BLaER1 (cell line): ENCODE data around the gene IRF4.
A peak's percentile ranks its signal among the peaks of the same experiment; 100 is the strongest.

Experiments used
- H3K27ac ChIP-seq: shearing (Covaris generic); formaldehyde crosslinking; 2 replicates; pipeline ENCODE4 v1.8.1; 2022
- H3K27me3 ChIP-seq: shearing (Covaris generic); formaldehyde crosslinking; 2 replicates; pipeline ENCODE4 v1.8.1; 2022
- H3K36me3 ChIP-seq: shearing (Covaris generic); formaldehyde crosslinking; 2 replicates; pipeline ENCODE4 v1.8.1; 2022
- H3K4me1 ChIP-seq: shearing (Covaris generic); formaldehyde crosslinking; 2 replicates; pipeline ENCODE4 v1.8.1; 2022
- H3K4me2 ChIP-seq: shearing (Covaris generic); formaldehyde crosslinking; 2 replicates; pipeline ENCODE4 v1.8.1; 2022
- H3K4me3 ChIP-seq: shearing (Covaris generic); formaldehyde crosslinking; 2 replicates; pipeline ENCODE4 v1.8.1; 2022
- H3K9ac ChIP-seq: shearing (Covaris generic); formaldehyde crosslinking; 2 replicates; pipeline ENCODE4 v1.8.1; 2022
- H3K9me3 ChIP-seq: shearing (Covaris generic); formaldehyde crosslinking; 2 replicates; pipeline ENCODE4 v1.8.1; 2022
- H4K20me1 ChIP-seq: shearing (Covaris generic); formaldehyde crosslinking; 2 replicates; pipeline ENCODE4 v1.8.1; 2022
- Cebpa-rat ChIP-seq: shearing (Covaris generic); IDR thresholded peaks from 2 replicates; pipeline ENCODE4 v1.8.1; 2022

IRF4 gene

DNA sequence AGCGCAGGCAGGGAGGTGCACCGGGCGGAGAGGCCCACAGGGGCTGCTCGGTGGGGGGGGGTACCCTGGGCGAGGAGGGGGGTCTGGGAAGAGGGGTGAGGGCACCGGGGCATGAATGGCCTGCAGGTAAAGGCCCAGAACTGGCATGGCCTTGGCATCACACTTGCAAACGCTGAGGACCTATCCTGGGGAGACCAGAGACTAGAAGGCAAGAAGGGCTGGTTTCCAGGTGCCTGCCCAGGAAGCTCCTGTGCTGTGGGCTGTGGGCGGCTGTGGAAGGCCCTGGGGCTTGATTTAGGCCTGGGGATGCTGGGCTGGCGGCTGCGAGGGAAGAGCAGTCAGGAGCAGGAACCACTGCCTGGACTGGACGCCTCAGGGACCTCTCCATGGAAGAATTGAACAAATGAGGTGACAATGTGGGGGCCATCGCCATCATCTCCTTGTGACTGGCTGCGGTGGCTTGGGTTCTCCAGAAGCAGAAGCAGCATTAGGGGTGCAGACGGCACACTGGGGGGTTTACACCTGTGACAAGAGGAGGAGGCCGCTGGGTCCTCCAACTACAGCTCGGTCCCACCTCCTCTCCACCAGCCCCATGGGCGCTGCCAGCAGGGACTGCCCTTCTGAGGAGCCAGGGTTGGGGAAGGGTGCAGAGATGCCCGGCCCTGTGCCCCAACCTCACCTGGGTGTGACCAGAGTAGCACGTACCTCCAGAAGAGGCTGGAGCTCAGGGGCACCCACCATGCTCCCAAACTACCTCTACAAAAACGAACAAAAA, 32.1 kb upstream of the IRF4 start:
- Histone ChIP-seq H3K9ac (no peak overlapping the region), H3K4me2 (no peak overlapping the region), H3K27me3 (no peaks in the 10 kb centered on the region)

DNA sequence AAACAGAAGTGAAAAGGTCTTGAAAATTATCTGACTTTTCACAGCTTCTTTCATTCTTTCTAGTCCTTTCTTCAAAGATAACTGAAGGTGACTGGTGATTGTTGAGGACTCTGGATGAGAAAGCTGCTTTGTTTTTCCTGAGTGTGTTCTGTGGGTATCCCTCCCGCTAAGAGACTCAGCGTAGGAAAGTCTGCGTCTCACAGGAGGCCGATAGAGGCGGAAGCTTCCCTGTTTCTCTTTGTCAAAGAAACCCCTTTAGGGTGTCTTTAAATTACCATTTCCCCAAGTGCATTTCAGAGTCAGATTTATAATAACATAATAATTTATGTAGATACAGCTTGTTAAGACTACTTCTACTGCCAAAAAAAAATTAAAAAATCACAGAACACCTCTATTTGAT, 31.2 kb upstream of the IRF4 start:
- H3K4me2 ChIP-seq = no peak overlapping the region
- H3K9ac ChIP-seq = no peak overlapping the region

More for the DNA sequence above, 32.1 kb upstream of the IRF4 start:
- TF ChIP-seq Cebpa-rat = no peak
- H3K4me3 ChIP-seq = no peak overlapping the region
- H3K4me1 ChIP-seq = peaks cover 9% of the 10 kb centered on the region
- H3K36me3 ChIP-seq = no peaks in the 10 kb centered on the region; the same call in 1 of the 2 replicates
- H3K27ac ChIP-seq = no peak overlapping the region
- H3K9me3 ChIP-seq = peaks cover 20% of the 10 kb centered on the region
- no peaks in the 10 kb centered on the region for H4K20me1 ChIP-seq

DNA sequence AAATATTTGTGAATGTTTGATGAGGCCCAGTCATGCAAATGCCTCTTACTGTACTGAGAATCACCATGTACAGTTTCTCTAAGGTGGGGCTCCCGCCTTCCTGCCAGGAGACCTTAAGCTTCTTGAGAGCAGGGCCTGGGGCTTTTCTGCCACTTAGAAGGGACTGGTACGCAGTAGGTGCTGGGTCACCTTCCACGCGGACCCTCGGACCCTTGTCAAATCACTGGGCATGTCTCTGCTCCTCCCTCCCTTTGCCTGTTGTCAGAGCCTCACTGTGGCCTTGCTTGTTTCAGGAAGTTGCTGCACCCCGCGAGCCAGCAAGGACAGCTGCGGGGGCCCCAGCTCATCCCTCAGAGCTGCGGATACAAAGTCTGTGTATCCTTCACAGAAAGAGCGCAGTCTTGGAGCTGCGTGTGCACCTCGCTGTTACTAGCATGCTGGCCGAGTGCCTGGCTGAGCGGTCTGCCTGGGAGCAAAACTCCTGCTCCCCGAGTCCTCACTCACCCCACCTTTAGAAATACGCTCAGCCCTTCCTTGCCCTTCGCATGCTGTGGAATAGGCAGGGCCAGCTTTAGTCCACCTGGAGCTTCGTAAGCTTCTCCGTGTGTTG, 30.7 kb upstream of the IRF4 start:
- Histone ChIP-seq H3K4me3 (no peak overlapping the region), H3K27ac (no peak overlapping the region), H3K27me3 (no peaks in the 10 kb centered on the region), H3K4me1 (peaks cover 23% of the 10 kb centered on the region), H3K9ac (no peak overlapping the region), H3K9me3 (peaks cover 22% of the 10 kb centered on the region), H4K20me1 (no peaks in the 10 kb centered on the region), H3K36me3 (no peaks in the 10 kb centered on the region; the same call in 1 of the 2 replicates), H3K4me2 (no peak overlapping the region)
- TF ChIP-seq Cebpa-rat = no peak

More for the DNA sequence above, 31.2 kb upstream of the IRF4 start:
- H3K27me3 ChIP-seq = no peaks in the 10 kb centered on the region
- H3K9me3 ChIP-seq = peaks cover 22% of the 10 kb centered on the region
- H3K4me3 ChIP-seq = no peak overlapping the region
- H3K4me1 ChIP-seq = peaks cover 18% of the 10 kb centered on the region
- no peak overlapping the region for H3K27ac ChIP-seq
- no peaks in the 10 kb centered on the region for H4K20me1 ChIP-seq
- H3K36me3 ChIP-seq = no peaks in the 10 kb centered on the region; the same call in 1 of the 2 replicates
- no peak for TF ChIP-seq Cebpa-rat

DNA sequence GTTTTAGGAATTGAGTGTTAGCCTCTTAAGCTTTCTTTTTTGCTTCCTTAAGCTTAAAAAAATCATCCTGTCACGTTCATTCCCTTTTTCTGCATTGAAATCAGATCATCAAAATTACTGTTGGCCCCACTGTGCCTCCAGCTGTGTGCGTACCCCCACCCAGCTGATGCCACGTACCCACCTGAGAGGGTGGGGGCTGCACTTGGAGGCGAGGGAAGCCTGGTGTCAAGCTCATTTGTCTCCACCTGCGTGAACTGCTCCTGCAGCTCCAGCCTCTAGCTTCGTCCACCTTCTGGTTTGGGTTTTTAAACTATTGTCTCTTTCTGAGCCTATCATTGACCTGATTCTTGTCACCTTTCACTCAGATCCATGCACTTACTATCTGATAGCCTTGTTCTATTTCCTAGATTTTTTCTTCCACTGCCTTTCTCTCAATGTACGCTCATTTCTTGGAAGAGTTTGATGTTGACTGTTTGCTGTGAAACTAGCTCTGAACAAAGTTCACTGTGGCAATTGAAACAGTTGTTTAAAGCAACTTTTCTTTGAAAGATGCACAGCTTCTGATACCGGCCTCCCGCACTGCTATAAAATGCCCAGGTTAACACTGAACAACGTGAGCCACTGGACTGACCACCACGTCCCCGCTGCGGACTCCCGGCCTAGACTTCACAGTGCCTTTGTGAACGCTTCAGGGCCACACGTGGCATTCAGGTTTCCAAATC, 30.0 kb upstream of the IRF4 start:
- Histone ChIP-seq H3K4me2 (no peak overlapping the region), H3K4me3 (no peak overlapping the region), H3K27ac (no peak overlapping the region), H3K9me3 (peaks cover 22% of the 10 kb centered on the region), H3K4me1 (peaks cover 30% of the 10 kb centered on the region), H4K20me1 (no peaks in the 10 kb centered on the region), H3K36me3 (no peaks in the 10 kb centered on the region; the same call in 1 of the 2 replicates), H3K27me3 (no peaks in the 10 kb centered on the region), H3K9ac (no peak overlapping the region)
- TF ChIP-seq Cebpa-rat = no peak

DNA sequence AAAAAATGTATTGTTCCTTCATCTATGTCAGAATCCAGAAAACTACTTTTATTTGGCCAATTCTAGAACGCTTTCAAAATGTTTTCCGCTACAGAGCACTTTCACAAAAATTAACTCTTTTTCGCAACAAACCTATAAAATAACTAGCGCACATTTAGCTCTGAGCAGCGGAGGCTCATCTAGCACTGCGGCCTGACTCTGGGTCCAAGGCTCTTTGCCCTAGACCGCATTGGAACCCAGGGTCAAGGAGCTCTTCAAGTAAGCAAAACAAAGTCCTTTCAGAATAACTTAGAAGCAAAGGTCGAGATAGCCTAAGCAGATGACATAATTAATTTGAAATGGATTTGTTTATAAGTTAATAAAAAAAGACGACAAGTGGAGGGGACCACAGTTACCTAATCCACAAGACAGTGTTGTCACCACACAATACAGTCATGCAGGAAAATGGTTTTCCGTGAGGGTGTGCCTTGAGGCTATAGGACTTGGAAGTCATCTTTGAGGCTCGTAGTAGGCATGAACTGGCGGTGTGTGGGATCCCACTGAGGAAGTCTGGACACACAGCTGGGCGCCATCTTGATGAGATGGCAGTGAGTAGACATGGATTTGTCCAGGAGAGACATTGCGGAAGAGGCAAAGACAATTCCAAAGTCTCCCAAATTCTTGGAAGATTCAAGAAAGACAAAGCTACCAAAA, 29.2 kb upstream of the IRF4 start:
- H3K27ac ChIP-seq = no peak overlapping the region
- no peak for TF ChIP-seq Cebpa-rat
- no peak overlapping the region for H3K9ac ChIP-seq
- peaks cover 22% of the 10 kb centered on the region for H3K9me3 ChIP-seq
- no peaks in the 10 kb centered on the region for H4K20me1 ChIP-seq
- no peaks in the 10 kb centered on the region; the same call in 1 of the 2 replicates for H3K36me3 ChIP-seq
- H3K4me1 ChIP-seq = peaks cover 38% of the 10 kb centered on the region
- no peak overlapping the region for H3K4me3 ChIP-seq
- 0 out of 2 replicates have a peak, but pooled peaks cover 4% of the 10 kb centered on the region for H3K27me3 ChIP-seq
- H3K4me2 ChIP-seq = no peak overlapping the region

DNA sequence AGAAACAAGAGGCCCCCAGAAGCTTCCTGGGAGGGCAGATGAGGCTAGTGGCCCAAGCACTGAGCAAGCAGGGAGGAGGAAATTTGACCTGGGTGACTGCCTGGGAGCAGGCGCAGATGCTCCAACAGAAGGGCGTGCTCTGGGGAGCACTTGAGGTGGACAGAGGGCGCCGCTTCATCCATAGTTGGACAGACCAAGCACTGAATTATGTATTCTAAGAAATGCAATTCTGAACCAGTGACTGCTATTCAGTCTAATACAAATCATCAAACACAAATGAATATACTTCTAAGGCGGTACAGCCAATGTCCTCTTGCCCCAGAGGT, 28.7 kb upstream of the IRF4 start:
- no peak overlapping the region for H3K4me2 ChIP-seq
- no peak overlapping the region for H3K27ac ChIP-seq
- no peak overlapping the region for H3K4me3 ChIP-seq
- H3K9me3 ChIP-seq = peaks cover 22% of the 10 kb centered on the region
- no peak overlapping the region for H3K9ac ChIP-seq
- H3K27me3 ChIP-seq = 0 out of 2 replicates have a peak, but pooled peaks cover 6% of the 10 kb centered on the region
- no peak for TF ChIP-seq Cebpa-rat
- H3K4me1 ChIP-seq = peaks cover 38% of the 10 kb centered on the region
- no peaks in the 10 kb centered on the region for H4K20me1 ChIP-seq
- no peaks in the 10 kb centered on the region for H3K36me3 ChIP-seq

DNA sequence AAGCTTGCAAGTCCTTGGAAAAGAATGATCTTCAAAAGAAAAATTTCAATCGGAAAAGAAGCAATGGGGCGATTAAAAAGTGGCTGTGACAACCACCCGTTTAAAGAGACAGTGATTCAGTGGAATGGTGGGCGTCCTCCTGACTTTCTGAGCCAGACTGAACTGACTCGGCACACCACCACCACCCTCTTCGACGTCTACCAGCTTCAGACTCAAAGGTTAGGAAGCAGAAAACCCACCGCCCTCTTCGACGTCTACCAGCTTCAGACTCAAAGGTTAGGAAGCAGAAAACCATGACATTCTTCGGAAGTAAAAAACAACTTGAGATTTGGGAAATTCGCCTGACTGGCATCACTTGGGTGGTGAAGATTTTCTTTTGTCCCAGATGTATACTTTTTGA, 28.3 kb upstream of the IRF4 start:
- Histone ChIP-seq H3K4me1 (peaks cover 38% of the 10 kb centered on the region), H3K4me2 (no peak overlapping the region), H3K27me3 (0 out of 2 replicates have a peak, but pooled peaks cover 6% of the 10 kb centered on the region), H3K9ac (no peak overlapping the region), H3K27ac (no peak overlapping the region), H4K20me1 (no peaks in the 10 kb centered on the region), H3K9me3 (peaks cover 22% of the 10 kb centered on the region), H3K36me3 (no peaks in the 10 kb centered on the region), H3K4me3 (no peak overlapping the region)
- TF ChIP-seq Cebpa-rat = no peak

DNA sequence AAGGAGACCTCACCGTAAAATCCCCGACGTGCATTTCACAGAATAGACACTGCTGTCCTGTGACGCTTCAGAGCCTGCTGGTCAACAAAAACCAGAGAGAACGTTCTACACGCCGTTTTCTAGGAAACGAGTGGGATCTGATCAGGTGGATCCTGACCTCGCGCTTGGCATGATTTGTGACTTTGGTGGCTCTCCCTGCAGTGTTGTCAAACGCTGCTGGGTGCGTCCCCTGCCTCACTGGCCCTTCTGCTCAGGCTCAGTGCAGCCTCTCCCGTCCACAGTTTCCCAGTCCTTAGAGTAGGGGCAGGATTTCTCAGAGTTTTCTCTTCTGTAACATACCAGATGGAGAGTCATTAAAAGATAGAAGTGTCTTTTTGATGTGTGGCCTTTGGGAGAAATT, 27.6 kb upstream of the IRF4 start:
- H3K36me3 ChIP-seq = no peaks in the 10 kb centered on the region
- 0 out of 2 replicates have a peak overlapping the region, but pooled peaks have one; percentile 66 for H3K4me2 ChIP-seq
- H3K9me3 ChIP-seq = peaks cover 22% of the 10 kb centered on the region
- no peak overlapping the region for H3K27ac ChIP-seq
- peaks cover 38% of the 10 kb centered on the region for H3K4me1 ChIP-seq
- no peaks in the 10 kb centered on the region for H4K20me1 ChIP-seq
- H3K4me3 ChIP-seq = no peak overlapping the region
- TF ChIP-seq Cebpa-rat = no peak
- no peak overlapping the region for H3K9ac ChIP-seq
- H3K27me3 ChIP-seq = 0 out of 2 replicates have a peak, but pooled peaks cover 6% of the 10 kb centered on the region
